ENCODE data around the gene ZDHHC1.

ZDHHC1 gene

DNA sequence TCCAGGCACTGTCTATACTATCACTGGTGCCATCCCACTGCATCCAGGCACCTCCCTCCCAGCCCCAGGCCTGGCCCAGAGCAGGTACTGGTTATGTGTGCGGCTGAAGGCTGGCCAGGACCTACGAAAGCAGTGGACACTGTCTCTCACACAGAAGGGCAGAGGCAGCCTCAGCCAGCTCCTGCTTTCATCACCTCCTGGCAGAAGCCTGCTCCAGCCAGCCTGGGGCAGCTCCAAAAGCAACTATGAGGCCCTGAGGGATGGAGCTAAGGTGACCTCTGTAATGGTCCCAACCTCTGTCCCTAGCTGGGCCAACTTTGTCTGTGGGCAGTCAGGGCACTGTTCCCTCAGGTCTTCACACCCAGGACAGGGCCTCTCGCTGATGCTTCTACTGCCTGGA is 33.5 kb upstream of the ZDHHC1 start:
- in situ Hi-C loops (cut with MboI; ENCODE audit: low sequenced_read_pairs), result loop anchor here (25.0 kb wide), 1 partner anchor 487 kb away; the partner anchor contains the start of gene CES3

GRCh38 chr16:67449336-67449735 is 33.1 kb upstream of the ZDHHC1 start:
- in situ Hi-C loops (cut with MboI; ENCODE audit: low sequenced_read_pairs), result no loop called here

GRCh38 chr16:67448580-67448979 is 32.3 kb upstream of the ZDHHC1 start:
- in situ Hi-C loops (cut with MboI; ENCODE audit: low sequenced_read_pairs), result no loop called here

DNA sequence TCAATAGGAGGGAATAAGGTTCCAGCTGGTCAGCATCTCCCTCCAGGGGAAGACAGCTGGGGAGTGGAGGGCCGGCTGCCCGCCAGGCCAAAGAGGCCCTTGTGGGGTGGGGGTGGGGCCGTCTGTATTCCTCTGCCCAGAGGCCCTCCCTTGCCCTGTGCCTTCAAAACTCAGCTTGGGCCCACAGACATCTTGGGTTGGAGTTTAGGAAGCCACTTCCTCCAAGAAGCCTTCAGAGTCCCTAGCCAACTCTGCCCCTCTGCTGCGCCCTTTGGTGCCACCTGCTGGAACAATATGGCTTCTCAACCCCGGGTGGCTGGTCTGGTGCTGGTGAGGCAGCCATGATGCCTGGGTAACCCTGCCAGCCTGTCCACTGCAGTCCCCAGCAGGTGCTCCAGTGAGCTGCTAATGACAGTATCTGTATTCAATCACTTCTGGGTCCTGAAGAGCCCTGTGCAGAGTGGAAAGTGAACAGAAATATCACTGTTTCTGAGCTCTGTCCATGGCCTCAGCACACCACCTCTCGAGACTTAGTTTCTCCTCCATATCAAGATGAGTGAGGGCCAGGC is 31.3 kb upstream of the ZDHHC1 start:
- in situ Hi-C loops (cut with MboI; ENCODE audit: low sequenced_read_pairs), result no loop called here

GRCh38 chr16:67446968-67447507 is 30.8 kb upstream of the ZDHHC1 start:
- in situ Hi-C loops (cut with MboI; ENCODE audit: low sequenced_read_pairs), result no loop called here

GRCh38 chr16:67445913-67446907 is 29.9 kb upstream of the ZDHHC1 start:
- in situ Hi-C loops (cut with MboI; ENCODE audit: low sequenced_read_pairs), result no loop called here

- in situ Hi-C loops (cut with MboI; ENCODE audit: low sequenced_read_pairs), result no loop called here
Measured at GRCh38 chr16:67445441-67445912, 29.2 kb upstream of the ZDHHC1 start.

GRCh38 chr16:67445126-67445426 is 28.8 kb upstream of the ZDHHC1 start:
- in situ Hi-C loops (cut with MboI; ENCODE audit: low sequenced_read_pairs), result no loop called here

DNA sequence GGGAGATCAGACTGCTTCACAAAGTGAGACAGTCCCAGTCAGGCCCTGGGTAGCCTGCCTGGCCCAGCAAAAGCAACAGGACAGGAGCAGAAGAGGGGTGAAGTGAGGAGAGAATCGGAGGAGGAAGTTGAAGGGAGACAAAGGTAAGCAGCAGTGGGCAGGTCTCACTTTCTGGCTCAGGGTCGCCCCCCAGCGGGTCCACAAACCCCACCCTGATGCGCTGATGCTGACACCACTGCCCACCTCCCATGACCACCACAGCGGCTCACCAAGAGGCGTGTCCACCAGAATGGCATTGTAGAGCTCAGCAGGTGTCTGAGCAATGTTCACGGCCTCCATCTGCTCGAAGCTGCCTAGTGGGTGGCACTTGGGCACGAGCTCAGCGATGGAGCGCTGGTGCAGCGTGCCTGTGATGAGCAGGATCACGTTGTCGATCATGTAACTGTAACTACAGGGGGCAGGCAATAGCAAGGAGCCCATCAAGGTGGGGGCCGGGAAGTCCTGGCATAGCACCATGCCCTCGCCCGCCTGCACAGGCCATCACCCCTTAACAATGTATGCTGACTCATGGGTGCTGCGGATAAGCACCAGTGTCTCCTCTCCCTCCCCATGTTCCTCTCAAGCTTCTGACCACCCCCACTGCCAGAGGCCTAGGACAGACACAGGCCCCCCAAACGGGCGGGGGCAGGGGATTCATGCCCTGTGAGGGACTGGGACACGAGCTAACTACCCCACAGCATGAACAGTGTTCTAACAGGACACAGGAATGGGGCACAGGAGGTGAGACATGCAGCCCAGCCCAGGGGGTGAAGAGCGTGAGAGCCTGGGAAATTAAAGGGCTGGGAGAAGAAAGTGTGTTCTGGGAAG is 28.2 kb upstream of the ZDHHC1 start:
- in situ Hi-C loops (cut with MboI; ENCODE audit: low sequenced_read_pairs), result no loop called here

DNA sequence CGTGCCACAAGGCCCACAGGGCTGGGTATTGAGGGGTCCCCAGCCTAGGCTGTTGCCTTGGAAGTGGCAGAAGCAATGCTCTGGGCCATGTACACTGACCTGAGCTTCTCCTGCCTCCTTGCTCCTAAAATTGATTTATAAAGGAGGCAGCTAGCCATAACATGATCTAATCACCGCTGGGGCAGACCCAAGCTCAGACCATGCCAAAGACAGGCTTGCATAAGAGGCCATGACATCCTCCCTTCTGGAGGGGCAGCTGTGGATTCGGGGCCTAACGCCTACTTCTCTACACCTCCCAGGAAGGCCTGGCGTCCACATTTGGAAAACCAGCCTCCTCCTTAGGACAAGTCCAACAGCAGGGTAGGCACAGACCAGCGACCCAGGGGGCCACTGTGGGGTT is 27.0 kb upstream of the ZDHHC1 start:
- in situ Hi-C loops (cut with MboI; ENCODE audit: low sequenced_read_pairs), result no loop called here

- in situ Hi-C loops (cut with MboI; ENCODE audit: low sequenced_read_pairs), result no loop called here
Measured at GRCh38 chr16:67442581-67443255, 26.4 kb upstream of the ZDHHC1 start.

DNA sequence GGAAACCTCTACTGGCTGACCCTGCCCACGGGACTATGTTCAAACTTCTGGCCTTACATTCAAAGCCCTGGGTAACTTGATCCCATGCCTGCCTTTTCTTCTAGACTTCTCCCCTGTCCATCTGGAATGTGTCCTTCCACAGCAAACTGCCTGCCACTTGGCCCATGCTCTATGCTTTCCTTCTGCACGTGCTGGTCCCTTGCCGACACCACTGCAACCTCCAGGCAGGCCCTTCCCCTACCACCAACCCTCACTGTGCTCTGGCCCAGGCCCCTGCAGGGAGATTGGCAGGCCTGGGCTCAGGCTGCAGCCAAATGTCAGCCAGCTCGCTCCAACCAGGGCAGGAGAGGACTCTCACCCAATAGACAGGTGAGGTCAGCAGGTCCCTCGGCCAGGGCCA is 25.6 kb upstream of the ZDHHC1 start:
- in situ Hi-C loops (cut with MboI; ENCODE audit: low sequenced_read_pairs), result no loop called here

DNA sequence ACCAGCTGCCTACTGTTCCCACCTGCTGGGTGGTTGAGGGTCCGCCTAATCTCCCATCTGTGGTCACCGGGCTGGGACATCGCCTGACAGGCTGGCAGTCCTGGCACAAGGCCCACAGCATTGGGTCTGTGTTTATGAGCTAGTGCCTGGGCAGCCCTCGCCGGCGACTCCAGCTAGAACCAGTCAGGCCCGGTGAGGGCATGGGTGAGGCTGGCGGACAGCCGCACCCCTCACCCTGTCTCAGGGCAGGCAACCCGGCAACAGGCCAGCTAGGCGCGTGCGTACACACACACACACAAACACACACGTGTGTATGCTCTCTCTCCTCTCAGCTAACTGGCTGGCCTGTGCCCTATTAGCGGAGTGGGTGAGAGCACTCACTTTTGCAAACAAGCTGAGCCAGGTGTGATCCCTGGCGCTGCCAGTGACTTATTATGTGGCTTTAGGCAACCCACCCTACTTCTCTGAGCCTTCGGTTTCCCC is 25.0 kb upstream of the ZDHHC1 start:
- in situ Hi-C loops (cut with MboI; ENCODE audit: low sequenced_read_pairs), result no loop called here

GRCh38 chr16:67438824-67439393 is 22.6 kb upstream of the ZDHHC1 start:
- in situ Hi-C loops (cut with MboI; ENCODE audit: low sequenced_read_pairs), result no loop called here

GRCh38 chr16:67438098-67438791 is 22.0 kb upstream of the ZDHHC1 start:
- in situ Hi-C loops (cut with MboI; ENCODE audit: low sequenced_read_pairs), result no loop called here

- in situ Hi-C loops (cut with MboI; ENCODE audit: low sequenced_read_pairs), result no loop called here
Measured at GRCh38 chr16:67437513-67437912, 21.2 kb upstream of the ZDHHC1 start.

GRCh38 chr16:67436640-67437193 is 20.4 kb upstream of the ZDHHC1 start:
- in situ Hi-C loops (cut with MboI; ENCODE audit: low sequenced_read_pairs), result no loop called here

DNA sequence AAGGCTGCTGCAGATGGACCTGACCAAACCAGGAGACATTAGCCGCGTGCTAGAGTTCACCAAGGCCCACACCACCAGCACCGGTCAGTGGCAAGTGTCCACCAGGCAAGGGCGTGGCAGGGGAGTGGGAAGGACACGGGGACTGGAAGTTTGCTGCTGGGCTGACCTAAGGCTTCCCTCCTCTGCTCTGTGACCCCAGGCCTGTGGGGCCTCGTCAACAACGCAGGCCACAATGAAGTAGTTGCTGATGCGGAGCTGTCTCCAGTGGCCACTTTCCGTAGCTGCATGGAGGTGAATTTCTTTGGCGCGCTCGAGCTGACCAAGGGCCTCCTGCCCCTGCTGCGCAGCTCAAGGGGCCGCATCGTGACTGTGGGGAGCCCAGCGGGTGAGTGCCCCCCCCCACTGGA is 19.5 kb upstream of the ZDHHC1 start:
- in situ Hi-C loops (cut with MboI; ENCODE audit: low sequenced_read_pairs), result no loop called here

GRCh38 chr16:67433131-67433719 is 16.9 kb upstream of the ZDHHC1 start:
- in situ Hi-C loops (cut with MboI; ENCODE audit: low sequenced_read_pairs), result no loop called here
